H1 (cell line): ENCODE data around the gene PTPN22. TPM values are rescaled to one million over a fixed set of nuclear protein-coding genes. Genes with fewer than 3 reads are reported as not detected.

Source experiments
- CTCF ChIA-PET: fragments of 300-600 bp; sonication (Branson Sonifier 250); formaldehyde crosslinking; loops from one replicate; lab custom pipeline; 2021; ENCODE audit not compliant: partially characterized antibody; lab: Charles Lee
- POLR2A ChIA-PET: fragments of 300-600 bp; sonication (Branson Sonifier 250); formaldehyde crosslinking; loops from one replicate; lab custom pipeline; 2021; ENCODE audit warnings: inconsistent platforms; ENCODE audit not compliant: partially characterized antibody; lab: Charles Lee
- DNase-seq, 2 experiments: peaks; one replicate each; pipeline versions ENCODE4 v3.0.0 to v3.0.0-alpha.2; 2010 to 2022; ENCODE audit warnings: low spot score in 2 of 2, low read depth in 1 of 2, mixed read lengths in 1 of 2
- FAIRE-seq: peaks from 2 replicates; lab custom pipeline; 2011; peaks lifted over from hg19 to GRCh38; lab: Jason Lieb, UNC
- H2AFZ ChIP-seq: 2 replicates; pipeline ENCODE4 v1.8.1; 2012; ENCODE audit warnings: low read length, inconsistent platforms
- H2AK5ac ChIP-seq: 2 replicates; pipeline ENCODE4 v1.6.1; 2013; ENCODE audit warnings: low read depth, low read length
- H2BK120ac ChIP-seq: replicated peaks from 2 replicates; pipeline ENCODE3; 2013; ENCODE audit warnings: low read depth, low read length, inconsistent platforms
- H2BK12ac ChIP-seq: 2 replicates; pipeline ENCODE4 v1.6.1; 2013; ENCODE audit warnings: low read depth, low read length
- H2BK15ac ChIP-seq: 2 replicates; pipeline ENCODE4 v1.6.1; 2013; ENCODE audit warnings: low read length
- H2BK20ac ChIP-seq: 2 replicates; pipeline ENCODE4 v1.6.1; 2013; ENCODE audit warnings: low read length
- H2BK5ac ChIP-seq: 2 replicates; pipeline ENCODE4 v1.6.1; 2013; ENCODE audit warnings: low read depth, low read length
- H3K14ac ChIP-seq: 2 replicates; pipeline ENCODE4 v1.6.1; 2013; ENCODE audit warnings: inconsistent platforms; ENCODE audit not compliant: insufficient read length
- H3K18ac ChIP-seq: 2 replicates; pipeline ENCODE4 v1.6.1; 2013; ENCODE audit warnings: low read length; ENCODE audit errors: extremely low read depth
- H3K23ac ChIP-seq: 2 replicates; pipeline ENCODE4 v1.6.1; 2013; ENCODE audit warnings: inconsistent platforms; ENCODE audit not compliant: insufficient read length
- H3K23me2 ChIP-seq: 2 replicates; pipeline ENCODE4 v1.6.1; 2013; ENCODE audit warnings: low read depth, low read length
- H3K27ac ChIP-seq: 2 replicates; pipeline ENCODE4 v1.6.1; 2011; ENCODE audit warnings: low read depth, low read length, inconsistent platforms
- H3K27me3 ChIP-seq, 4 experiments: replicated peaks in 1 of 4; 1 replicate in 1 of 4; 2 replicates in 3 of 4; pipeline versions ENCODE4 v1.6.1 to v1.8.1; 2011 to 2013; ENCODE audit warnings: low read length in 3 of 4, mild to moderate bottlenecking in 3 of 4, inconsistent platforms in 2 of 4, mixed read lengths in 2 of 4, moderate library complexity in 1 of 4; ENCODE audit not compliant: control insufficient read depth in 3 of 4, insufficient read depth in 3 of 4; ENCODE audit errors: extremely low read depth in 1 of 4
- H3K36me3 ChIP-seq, 4 experiments: 2 replicates each; pipeline versions ENCODE4 v1.6.1 to v1.8.1; 2011 to 2013; ENCODE audit warnings: mild to moderate bottlenecking in 4 of 4, low read length in 3 of 4, moderate library complexity in 2 of 4, control low read depth in 1 of 4, inconsistent platforms in 1 of 4; ENCODE audit not compliant: insufficient read depth in 4 of 4, control insufficient read depth in 2 of 4
- H3K4ac ChIP-seq: replicated peaks from 2 replicates; pipeline ENCODE3; 2013; ENCODE audit warnings: low read length, low read depth, mixed read lengths, inconsistent platforms; ENCODE audit not compliant: insufficient read length
- H3K4me1 ChIP-seq, 4 experiments: replicated peaks in 1 of 4; 1 replicate in 1 of 4; 2 replicates in 3 of 4; pipeline versions ENCODE4 v1.6.1 to v1.8.1; 2011 to 2013; ENCODE audit warnings: low read length in 3 of 4, inconsistent platforms in 2 of 4, mixed read lengths in 1 of 4; ENCODE audit not compliant: insufficient read depth in 4 of 4, control insufficient read depth in 3 of 4
- H3K4me2 ChIP-seq, 2 experiments: 2 replicates each; pipeline versions ENCODE4 v1.6.1 to v1.8.1; 2011 to 2013; ENCODE audit warnings: low read depth in 2 of 2, low read length in 2 of 2, control low read depth in 1 of 2, inconsistent platforms in 1 of 2, mild to moderate bottlenecking in 1 of 2; ENCODE audit not compliant: insufficient read depth in 1 of 2
- H3K4me3 ChIP-seq, 4 experiments: fragments of 200-600, 300-600 bp in 1 of 4; sonication (generic), shearing (Covaris generic), sonication (Bioruptor Twin) in 1 of 4; 2 replicates each; pipeline versions ENCODE4 v1.5.1 to v1.8.1; 2011 to 2016; ENCODE audit warnings: low read length in 4 of 4, low read depth in 3 of 4, control low read depth in 2 of 4, inconsistent platforms in 2 of 4, mild to moderate bottlenecking in 2 of 4, mixed read lengths in 1 of 4, moderate library complexity in 1 of 4; ENCODE audit not compliant: insufficient read depth in 2 of 4; ENCODE audit errors: extremely low read depth in 1 of 4
- H3K56ac ChIP-seq: replicated peaks from 2 replicates; pipeline ENCODE3; 2013; ENCODE audit warnings: low read depth, mild to moderate bottlenecking, mixed read lengths, low read length, inconsistent platforms; ENCODE audit not compliant: insufficient read length
- H3K79me1 ChIP-seq: 2 replicates; pipeline ENCODE4 v1.6.1; 2013; ENCODE audit warnings: low read depth, low read length, control low read depth
- H3K79me2 ChIP-seq, 2 experiments: 2 replicates each; pipeline versions ENCODE4 v1.6.1 to v1.8.1; 2012 to 2013; ENCODE audit warnings: low read length in 2 of 2, mild to moderate bottlenecking in 2 of 2, inconsistent platforms in 1 of 2; ENCODE audit not compliant: insufficient read depth in 2 of 2, control insufficient read depth in 1 of 2
- H3K9ac ChIP-seq, 4 experiments: replicated peaks in 1 of 4; 1 replicate in 1 of 4; 2 replicates in 3 of 4; pipeline versions ENCODE4 v1.6.1 to v1.8.1; 2011 to 2013; ENCODE audit warnings: low read depth in 3 of 4, low read length in 3 of 4, control low read depth in 2 of 4, mild to moderate bottlenecking in 2 of 4, moderate library complexity in 2 of 4, inconsistent platforms in 1 of 4; ENCODE audit errors: extremely low read depth in 1 of 4
- H3K9me3 ChIP-seq, 2 experiments: 2 replicates each; pipeline versions ENCODE4 v1.6.1 to v1.8.1; 2012 to 2013; ENCODE audit warnings: mild to moderate bottlenecking in 2 of 2, moderate library complexity in 2 of 2, control low read depth in 1 of 2, inconsistent platforms in 1 of 2, low read depth in 1 of 2, low read length in 1 of 2, mixed read lengths in 1 of 2; ENCODE audit not compliant: insufficient read depth in 2 of 2
- H4K20me1 ChIP-seq, 2 experiments: replicated peaks in 1 of 2; 2 replicates each; pipeline versions ENCODE3 to v1.8.1; 2011 to 2013; ENCODE audit warnings: inconsistent platforms in 2 of 2, low read length in 2 of 2, mild to moderate bottlenecking in 1 of 2; ENCODE audit not compliant: insufficient read depth in 2 of 2, control insufficient read depth in 1 of 2
- H4K5ac ChIP-seq: 2 replicates; pipeline ENCODE4 v1.6.1; 2013; ENCODE audit warnings: low read length, low read depth, mixed read lengths, inconsistent platforms; ENCODE audit not compliant: insufficient read length
- H4K8ac ChIP-seq: 2 replicates; pipeline ENCODE4 v1.8.0; 2013; ENCODE audit warnings: mild to moderate bottlenecking, moderate library complexity, low read length, inconsistent platforms; ENCODE audit not compliant: insufficient read depth; ENCODE audit errors: extremely low read depth
- H4K91ac ChIP-seq: replicated peaks from 2 replicates; pipeline ENCODE3; 2013; ENCODE audit warnings: low read length, mixed read lengths, inconsistent platforms; ENCODE audit not compliant: insufficient read length
- BACH1 ChIP-seq: IDR thresholded peaks from 2 replicates; pipeline ENCODE4 v1.6.1; 2012; ENCODE audit warnings: low read length, improper control_type of control experiment
- BCL11A ChIP-seq, 2 experiments: IDR thresholded peaks; one replicate each; pipeline ENCODE4 v1.6.1; 2011; ENCODE audit warnings: low read depth in 2 of 2, low read length in 2 of 2, mild to moderate bottlenecking in 2 of 2
- BRCA1 ChIP-seq: IDR thresholded peaks from 2 replicates; pipeline ENCODE4 v1.6.1; 2012; ENCODE audit warnings: low read depth, low read length, improper control_type of control experiment
- CHD2 ChIP-seq: IDR thresholded peaks from 2 replicates; pipeline ENCODE4 v1.6.1; 2012; ENCODE audit warnings: low read length, improper control_type of control experiment
- GTF2F1 ChIP-seq: IDR thresholded peaks from 2 replicates; pipeline ENCODE4 v1.6.1; 2012; ENCODE audit warnings: low read depth, low read length, improper control_type of control experiment, borderline replicate concordance
- KDM5A ChIP-seq: fragments of 200-600 bp; IDR thresholded peaks from 2 replicates; pipeline ENCODE4 v1.7.1; 2012; ENCODE audit warnings: mild to moderate bottlenecking, low read length, inconsistent platforms, mixed read lengths
- NRF1 ChIP-seq: IDR thresholded peaks from 2 replicates; pipeline ENCODE4 v1.6.1; 2011; ENCODE audit warnings: mild to moderate bottlenecking, low read depth, low read length, improper control_type of control experiment
- POLR2A ChIP-seq, 2 experiments: IDR thresholded peaks; 1 replicate in 1 of 2; 2 replicates in 1 of 2; pipeline ENCODE4 v1.6.1; 2011; ENCODE audit warnings: low read depth in 2 of 2, low read length in 2 of 2, mild to moderate bottlenecking in 2 of 2; ENCODE audit errors: control extremely low read depth in 1 of 2
- RAD21 ChIP-seq, 2 experiments: IDR thresholded peaks in 1 of 2; conservative IDR thresholded peaks in 1 of 2; 2 replicates each; pipeline ENCODE4 v1.6.1; 2011; ENCODE audit warnings: low read depth in 2 of 2, low read length in 2 of 2, improper control_type of control experiment in 1 of 2, inconsistent platforms in 1 of 2, mild to moderate bottlenecking in 1 of 2, moderate library complexity in 1 of 2
- SP2 ChIP-seq: IDR thresholded peaks from 2 replicates; pipeline ENCODE4 v1.6.1; 2012; ENCODE audit warnings: mild to moderate bottlenecking, low read length, inconsistent platforms
- TAF7 ChIP-seq: optimal IDR thresholded peaks from 2 replicates; pipeline ENCODE3; 2011; ENCODE audit warnings: low read depth, mild to moderate bottlenecking, inconsistent platforms, low read length, moderate library complexity, borderline replicate concordance
- TEAD4 ChIP-seq: IDR thresholded peaks from 2 replicates; pipeline ENCODE4 v1.6.1; 2012; ENCODE audit warnings: low read depth, low read length, inconsistent platforms, mixed read lengths
- USF2 ChIP-seq: IDR thresholded peaks from 2 replicates; pipeline ENCODE4 v1.6.1; 2011; ENCODE audit warnings: low read length, improper control_type of control experiment
- whole genome bisulfite sequencing, 2 experiments: shearing (Covaris generic) in 1 of 2; methylation state at CpG; one replicate each; pipeline versions ENCODE4 v1.1.6 to v1.1.7; 2013 to 2015; ENCODE audit warnings: low lambda C conversion rate in 2 of 2, mixed read lengths in 2 of 2, inconsistent platforms in 1 of 2, low coverage in 1 of 2, missing lambda C conversion rate in 1 of 2; ENCODE audit not compliant: insufficient replicate concordance in 2 of 2, insufficient coverage in 1 of 2, insufficient read length in 1 of 2; ENCODE audit errors: extremely low coverage in 1 of 2, missing lambda C conversion rate in 1 of 2; 5-methylcytosine and 5-hydroxymethylcytosine counted together
- polyA plus RNA-seq, 7 experiments: library from polyadenylated mRNA; depleted of rRNA in 3 of 7; stranded (reverse) in 5 of 7; unstranded in 2 of 7; fragments of >200 nt in 5 of 7; fragments of 200-250 nt in 2 of 7; gene quantifications; 1 replicate in 5 of 7; 2 replicates in 1 of 7; 4 replicates in 1 of 7; pipeline versions ENCODE4 v1.2.1 to v1.2.3, GENCODE V29; 2011 to 2013; ENCODE audit warnings: missing spikeins in 2 of 7, mixed read lengths in 2 of 7
- total RNA-seq: library from RNA; stranded (reverse); fragmentation: NEBNext Ultra II Directional; extraction: Animal tissue kit (Norgen Biotek cat#: 25700); gene quantifications from 2 replicates; pipeline ENCODE4 v1.2.1, GENCODE V29; 2021

The PTPN22 gene
- total and polyA plus RNA-seq, 2 of the 8 experiments (the other 6 are each of a cell fraction or from before 2014, with no cell fraction given) = not detected

- Histone ChIP-seq H3K18ac (no peak within 1 kb of the TSS), H3K36me3 (no peaks in the 10 kb centered on the region), H3K9ac (no peak within 1 kb of the TSS), H4K8ac (no peak within 1 kb of the TSS), H2AFZ (no peak within 1 kb of the TSS), H3K23me2 (no peaks in the 10 kb centered on the region), H3K4me2 (no peak within 1 kb of the TSS), H2BK15ac (no peak within 1 kb of the TSS), H3K4me3 (no peak within 1 kb of the TSS), H4K5ac (no peak within 1 kb of the TSS), H3K23ac (no peak within 1 kb of the TSS), H3K27me3 (no peaks in the 10 kb centered on the region), H2BK120ac (no peak within 1 kb of the TSS), H3K27ac (no peak within 1 kb of the TSS), H3K79me2 (no peaks in the 10 kb centered on the region), H4K91ac (no peak within 1 kb of the TSS), H3K56ac (no peak within 1 kb of the TSS), H3K79me1 (no peaks in the 10 kb centered on the region), H2BK5ac (no peak within 1 kb of the TSS), H3K4ac (no peak within 1 kb of the TSS), H3K9me3 (no peaks in the 10 kb centered on the region), H2AK5ac (no peak within 1 kb of the TSS), H2BK12ac (no peak within 1 kb of the TSS), H4K20me1 (no peaks in the 10 kb centered on the region), H3K14ac (no peak within 1 kb of the TSS), H2BK20ac (no peak within 1 kb of the TSS), H3K4me1 (no peaks in the 10 kb centered on the region)
- FAIRE-seq (no peak), DNase-seq (no peak)
- POLR2A ChIA-PET = no interaction called here
- CTCF ChIA-PET = interaction anchor here (1.4 kb wide), 2 partner anchors 9 to 52 kb away, joined by 3 to 4 read pairs; no protein-coding TSS in a partner anchor
- WGBS, 2 experiments = 76% methylated on average over 6 of the region's 6 CpGs; no CpG with 5 or more reads in 1 of the 2 experiments
- TF ChIP-seq KDM5A (no peak), BCL11A (IDR thresholded peaks at IDR 0.05; ENCODE audit: low read depth in 2 of 2, low read length in 2 of 2) (no peak), RAD21 (IDR thresholded peaks at IDR 0.05 in 1 of 2, conservative IDR thresholded peaks at IDR 0.05 in 1 of 2; ENCODE audit: low read depth in 2 of 2, low read length in 2 of 2) (no peak), USF2 (no peak), GTF2F1 (no peak), TAF7 (no peak), CHD2 (no peak), BRCA1 (no peak), NRF1 (no peak), SP2 (no peak), TEAD4 (no peak), BACH1 (no peak), POLR2A (IDR thresholded peaks at IDR 0.05; ENCODE audit: control extremely low read depth in 1 of 2, low read depth in 2 of 2, low read length in 2 of 2) (no peak)
Observed at GRCh38 chr1:113887402-113888175, 16.1 kb upstream of the PTPN22 start, which contains the start of gene BCL2L15. TSS of gene BCL2L15 (minus strand) at chr1:113887581. CDS start at chr1:113887375, 206 bp downstream.
